Activated CD4-positive, CD25-positive, alpha-beta regulatory T cell treated with anti-CD3 and anti-CD28 coated beads, Interleukin-2, amount 50 U/mL, for 24 hours (primary cell): Measurements from ENCODE around the gene ASAH2.
A peak's percentile ranks its signal among the peaks of the same experiment; 100 is the strongest.
"Not testable (repeated sequence)": the region's sequence is repeated elsewhere in the genome, so short reads cannot be mapped to it uniquely, and the experiment has no call there.

Experiments used
- ATAC-seq, 2 donors: fragments of 150-1000 bp; cut with Tn5 transposase; one replicate each; pipeline ENCODE4 v1.10.0; 2021; ENCODE audit warnings: mild to moderate bottlenecking in 1 of 2, moderate library complexity in 1 of 2

Gene ASAH2

DNA sequence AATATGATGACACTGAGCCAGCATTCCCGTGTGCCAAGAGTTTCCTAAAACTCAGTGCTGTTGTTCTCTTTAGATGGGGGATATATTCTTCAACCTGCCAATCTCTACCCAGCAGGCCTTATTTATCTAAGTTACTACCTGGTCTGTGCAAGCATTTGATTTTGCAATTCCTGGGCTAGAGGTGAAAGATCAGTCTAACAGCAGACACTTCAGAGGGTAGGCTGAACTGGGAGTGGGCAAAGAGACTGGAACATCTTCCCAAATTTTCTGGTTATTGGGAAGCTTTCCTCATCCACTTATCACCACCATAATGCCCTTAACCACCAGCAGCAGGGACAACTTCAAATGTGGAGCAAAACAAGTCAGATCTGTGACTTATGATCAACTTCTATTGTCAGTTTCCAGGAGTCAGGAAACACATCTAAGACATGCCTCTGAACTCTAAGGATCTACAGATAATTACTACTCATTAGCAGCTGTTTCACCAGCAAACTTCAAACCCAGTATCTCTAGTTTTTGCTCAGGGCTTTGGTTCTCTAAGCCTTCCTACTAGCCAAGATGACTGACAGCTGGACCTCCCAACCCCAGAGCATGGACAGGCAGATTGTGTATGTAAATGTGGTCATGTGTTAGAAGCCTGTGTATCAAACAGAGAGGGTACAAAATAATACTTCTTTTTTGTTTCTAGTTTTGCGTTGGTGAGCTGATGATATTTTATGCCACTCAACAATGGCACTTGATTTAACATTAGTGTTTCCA, 1.0 kb downstream of the ASAH2 start:
- ATAC-seq: no peak

DNA sequence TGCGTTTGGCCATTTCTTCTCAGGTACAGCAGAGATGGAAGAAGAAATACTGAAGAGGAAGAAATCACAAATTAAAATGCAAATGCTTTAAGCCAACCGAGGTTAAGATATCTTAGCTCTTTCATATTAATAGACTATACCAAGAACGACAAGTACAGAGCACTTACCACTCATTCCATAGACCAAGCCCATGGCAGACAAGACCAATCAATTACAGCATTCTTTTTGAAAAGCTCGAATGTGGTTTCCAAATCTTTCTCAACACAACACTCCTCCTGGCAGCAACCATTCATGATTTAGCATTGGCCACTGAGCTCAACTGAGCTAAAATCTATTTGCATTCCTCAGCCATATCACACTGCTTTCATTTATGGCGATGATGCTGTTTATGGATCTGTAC, 2.7 kb downstream of the ASAH2 start:
- no peak for ATAC-seq

DNA sequence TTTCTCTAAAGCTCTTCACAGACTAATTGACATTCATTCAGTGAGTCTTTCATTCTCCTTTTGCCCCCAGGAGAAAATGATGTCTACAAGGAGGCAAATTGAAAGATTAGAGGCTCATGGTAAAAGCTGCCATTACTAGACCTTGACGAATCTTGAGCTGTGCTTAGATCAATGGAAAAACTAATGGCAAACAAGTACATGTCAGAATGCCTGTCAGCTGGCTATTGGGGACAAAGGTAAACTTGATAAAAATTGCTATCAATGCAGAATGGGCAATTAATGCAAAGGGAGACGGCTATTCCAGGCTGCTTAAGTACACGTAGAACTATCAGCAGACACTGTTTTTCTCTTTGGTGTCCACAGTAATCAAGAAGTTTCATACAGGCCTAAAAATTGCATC, 3.3 kb downstream of the ASAH2 start:
- no peak for ATAC-seq

DNA sequence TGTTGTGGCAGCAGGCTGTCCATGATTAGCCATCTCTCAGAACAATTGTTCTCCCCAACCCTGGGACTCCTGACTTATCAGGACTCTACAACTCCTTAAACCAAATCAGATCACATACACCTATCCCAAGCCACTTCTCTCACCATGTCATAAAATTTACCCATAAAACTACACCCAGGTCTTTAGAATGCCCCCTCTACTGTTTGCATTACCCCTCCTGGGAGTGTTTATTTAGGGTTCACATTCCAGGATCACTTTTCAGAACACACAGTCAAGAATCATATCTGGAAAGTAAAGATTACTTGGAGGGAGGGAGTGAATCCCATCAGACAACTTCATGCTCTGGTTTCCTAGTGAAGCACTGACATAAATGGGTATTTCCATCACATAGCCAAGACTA, 7.1 kb downstream of the ASAH2 start:
- no peak for ATAC-seq

DNA sequence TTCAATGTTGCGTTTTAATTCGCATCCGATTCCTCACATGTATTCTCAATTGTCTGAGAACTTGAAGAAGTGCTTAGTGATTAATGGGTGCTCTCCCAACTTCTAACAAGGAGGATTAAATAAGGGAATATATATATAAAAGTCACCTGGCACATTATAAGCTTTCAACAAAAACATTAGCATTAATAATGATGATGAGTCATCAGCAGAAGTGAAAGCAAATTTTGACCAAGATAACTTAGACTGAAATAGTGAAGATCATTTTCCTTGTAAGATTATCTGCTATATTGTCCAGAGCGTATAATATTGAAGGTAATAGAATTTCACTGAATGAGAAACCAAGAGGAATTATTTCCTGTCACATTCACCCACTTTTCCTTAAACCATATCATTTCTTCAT, 8.5 kb downstream of the ASAH2 start:
- no peak for ATAC-seq

DNA sequence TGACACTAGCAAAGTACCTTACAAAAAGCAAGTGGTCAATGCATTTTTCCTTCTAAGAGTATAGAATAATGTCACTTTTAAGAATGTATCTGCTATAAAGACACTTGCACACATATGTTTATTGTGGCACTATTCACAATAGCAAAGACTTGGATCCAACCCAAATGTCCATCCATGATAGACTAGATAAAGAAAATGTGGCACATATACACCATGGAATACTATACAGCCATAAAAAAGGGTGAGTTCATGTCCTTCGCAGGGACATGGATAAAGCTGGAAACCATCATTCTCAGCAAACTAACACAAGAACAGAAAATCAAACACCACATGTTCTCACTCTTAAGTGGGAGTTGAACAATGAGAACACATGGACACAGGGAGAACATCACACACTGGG, 9.8 kb downstream of the ASAH2 start:
- ATAC-seq: not testable (repeated sequence)

DNA sequence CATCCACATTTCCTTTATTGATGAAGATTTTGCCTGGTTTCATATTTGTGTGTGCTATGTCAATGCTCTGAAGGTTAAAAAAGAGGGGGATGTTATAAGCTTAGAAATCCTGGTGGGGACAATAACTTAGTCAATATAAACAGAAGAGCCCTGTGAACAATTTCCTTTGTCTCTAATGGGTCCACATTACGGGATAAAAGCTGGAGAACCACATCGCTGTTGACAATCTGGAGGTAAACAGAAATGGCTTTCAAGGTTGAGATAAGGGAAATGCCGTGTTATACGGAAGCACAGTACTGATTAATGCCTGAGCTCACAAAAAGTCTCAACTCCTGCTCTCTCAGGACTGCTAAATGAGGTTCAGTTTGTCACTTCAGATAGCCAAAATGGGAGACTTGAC, 16.8 kb downstream of the ASAH2 start:
- no peak for ATAC-seq

DNA sequence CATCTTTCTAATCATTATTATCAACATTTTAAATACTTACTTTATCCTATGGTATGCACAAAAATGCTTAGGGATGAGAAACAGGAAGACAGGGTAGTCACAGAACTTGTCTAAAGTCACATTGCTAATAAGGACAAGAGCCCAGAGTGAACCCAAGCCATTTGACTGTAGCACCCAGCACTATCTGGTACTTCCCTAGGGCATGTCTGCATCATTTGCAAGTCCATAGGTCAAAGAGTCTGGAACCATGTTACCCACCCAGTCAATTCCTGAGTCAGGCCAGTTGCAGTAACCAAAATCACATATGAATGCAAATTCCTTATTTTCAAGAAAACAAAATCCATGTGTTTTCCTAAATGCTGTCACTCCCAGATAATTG, 19.1 kb downstream of the ASAH2 start:
- ATAC-seq: no peak

DNA sequence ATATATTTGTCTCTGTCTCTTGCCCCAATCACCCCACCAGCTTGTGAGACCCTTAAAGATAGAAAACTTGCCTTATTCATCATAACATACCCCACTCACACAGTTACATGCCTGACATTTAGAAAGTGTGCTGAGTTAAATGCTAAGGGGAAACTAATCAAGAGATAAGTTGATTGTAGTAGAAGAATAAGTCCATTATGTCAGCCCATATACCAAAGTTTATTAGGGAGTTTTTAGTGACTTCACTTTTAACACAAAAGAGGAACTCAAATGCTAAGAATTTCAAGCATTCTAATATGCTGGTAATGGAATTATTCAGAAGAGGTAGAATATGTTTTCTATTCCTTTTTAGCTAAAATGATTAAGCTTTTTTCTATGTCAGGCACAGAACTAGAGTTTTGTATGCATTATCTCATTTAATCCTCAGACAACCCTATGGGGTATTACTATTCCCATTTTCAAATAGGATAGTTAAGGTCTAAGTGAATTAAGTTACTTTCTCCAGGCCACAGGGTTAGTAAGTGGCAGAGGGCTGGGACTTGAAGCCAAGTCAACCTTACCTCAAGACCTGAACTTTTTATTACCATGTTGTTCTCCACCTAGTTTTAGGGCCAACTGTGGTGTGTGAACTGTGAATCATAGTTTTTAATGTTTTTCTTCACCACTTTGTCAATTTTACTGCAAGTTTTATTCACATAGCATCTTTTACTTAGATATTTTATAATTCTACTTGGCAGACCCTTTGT, 19.6 kb downstream of the ASAH2 start:
- ATAC-seq: no peak

DNA sequence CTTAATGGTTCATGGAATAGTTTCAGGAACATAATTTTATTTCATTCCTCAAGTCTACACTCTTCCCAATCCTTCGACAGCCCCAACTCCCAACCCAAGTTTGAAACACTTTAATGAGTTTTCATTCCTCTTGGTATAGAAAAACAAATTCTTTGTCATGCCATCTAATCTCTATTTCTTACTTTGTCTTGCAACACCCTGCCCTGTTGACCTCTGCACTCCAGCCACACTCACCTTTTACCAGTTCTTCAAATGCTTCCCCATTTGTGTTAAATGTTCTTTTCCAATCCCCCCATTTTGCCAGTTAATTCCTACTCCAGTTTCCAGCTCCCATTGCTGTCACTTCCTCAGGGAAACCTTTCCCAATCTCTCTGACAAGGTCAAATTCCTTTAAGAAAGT, 21.9 kb downstream of the ASAH2 start:
- no peak for ATAC-seq

DNA sequence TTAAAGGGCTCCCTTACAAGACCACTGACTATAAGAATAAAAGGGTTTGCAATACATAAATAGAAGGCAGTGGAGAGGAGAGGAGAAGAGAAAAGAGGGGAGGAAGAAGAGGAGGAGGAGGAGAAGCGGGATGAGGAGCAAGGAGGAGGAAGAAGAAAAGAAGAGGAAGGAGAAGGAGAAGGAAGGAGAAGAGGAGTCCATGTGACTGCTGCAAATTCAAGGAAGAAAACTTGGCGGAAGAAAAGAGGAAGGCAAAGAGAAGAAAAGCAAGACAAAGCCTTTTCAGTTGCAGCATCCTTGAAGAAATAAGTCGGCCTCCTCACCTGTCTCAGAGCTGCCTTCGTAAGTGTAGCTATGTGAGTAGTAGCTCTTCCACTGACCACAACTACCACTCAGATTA, 22.6 kb downstream of the ASAH2 start:
- no peak for ATAC-seq

DNA sequence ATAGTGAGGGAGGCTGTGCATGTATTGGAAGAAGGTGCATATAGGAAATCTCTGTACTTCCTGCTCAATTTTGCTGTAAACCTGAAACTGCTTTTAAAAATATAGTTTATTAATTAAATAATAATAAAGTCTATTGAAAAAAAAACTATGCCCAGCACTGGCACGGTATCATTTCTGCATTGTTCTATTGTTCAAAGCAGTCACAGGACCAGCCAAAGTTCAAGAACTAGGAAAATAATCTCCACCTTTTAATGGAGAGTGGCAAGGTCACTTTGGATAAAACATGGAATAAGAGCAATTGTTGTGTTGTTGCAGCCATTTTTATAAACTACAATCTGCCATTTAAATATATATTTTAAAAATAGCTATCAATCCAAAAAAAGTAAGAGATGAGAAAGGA, 24.7 kb downstream of the ASAH2 start:
- ATAC-seq: no peak

DNA sequence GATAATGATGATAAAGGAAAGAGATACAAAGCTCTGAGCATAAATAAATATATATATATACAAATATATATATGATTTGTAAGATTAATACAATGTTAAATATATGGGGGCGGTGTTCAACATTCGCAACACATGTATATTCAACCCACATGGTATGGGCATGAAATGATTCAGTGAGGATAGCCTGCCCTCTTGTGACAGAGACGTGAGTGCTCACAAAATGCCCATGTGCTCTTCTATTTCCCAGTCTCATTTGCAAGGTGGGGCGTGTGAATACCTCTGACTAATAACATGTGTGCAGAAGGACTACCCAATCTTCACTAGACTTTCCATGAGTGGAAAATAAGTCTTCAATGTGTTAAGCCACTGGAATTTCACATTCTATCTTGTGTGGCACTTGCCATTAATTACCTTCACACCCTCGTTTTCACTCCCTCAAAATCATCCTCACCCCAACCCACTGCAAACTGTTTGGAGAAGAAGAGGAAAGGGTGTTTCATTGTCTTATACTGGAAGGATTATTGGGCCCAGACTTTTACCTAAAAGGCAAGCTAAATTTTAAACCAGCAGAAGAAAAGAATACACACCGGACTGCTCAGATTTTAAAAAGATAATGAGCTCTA, 26.9 kb downstream of the ASAH2 start:
- ATAC-seq: peak; percentile 85 to 86

DNA sequence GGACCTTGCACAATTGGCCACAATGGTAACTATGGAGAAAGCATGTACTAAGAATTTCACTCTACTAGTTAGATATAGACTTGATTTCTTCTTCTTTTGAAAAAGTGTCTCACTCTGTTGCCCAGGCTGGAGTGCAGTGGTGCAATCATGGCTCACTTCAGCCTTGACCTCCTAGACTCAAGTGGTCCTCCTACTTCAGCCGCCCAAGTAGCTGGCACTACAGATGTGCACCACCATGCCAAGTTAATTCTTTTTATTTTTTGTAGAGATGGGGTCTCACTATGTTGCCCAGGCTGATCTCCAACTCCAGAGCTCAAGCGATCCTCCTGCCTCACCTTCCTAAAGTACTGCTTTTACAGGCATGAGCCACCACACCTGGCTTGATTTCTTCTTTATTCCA, 29.1 kb downstream of the ASAH2 start:
- ATAC-seq: no peak

DNA sequence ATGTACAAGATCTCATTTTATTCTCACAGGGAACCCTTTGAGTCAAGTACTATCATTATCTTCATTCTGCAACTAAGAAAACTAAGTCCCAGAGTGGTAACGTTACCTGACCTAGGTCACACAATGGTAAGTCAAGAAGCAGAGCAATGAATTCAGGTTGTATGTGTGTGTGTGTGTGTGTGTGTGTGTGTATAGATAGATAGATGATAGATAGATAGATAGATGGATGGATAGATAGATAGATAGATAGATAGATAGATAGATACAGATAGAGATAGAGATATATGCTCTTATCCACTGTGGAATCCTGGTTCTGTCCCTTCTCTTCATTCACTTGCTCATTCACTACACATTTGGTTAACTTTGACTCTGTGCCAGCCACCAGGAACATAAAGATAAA, 29.8 kb downstream of the ASAH2 start:
- ATAC-seq: no peak

DNA sequence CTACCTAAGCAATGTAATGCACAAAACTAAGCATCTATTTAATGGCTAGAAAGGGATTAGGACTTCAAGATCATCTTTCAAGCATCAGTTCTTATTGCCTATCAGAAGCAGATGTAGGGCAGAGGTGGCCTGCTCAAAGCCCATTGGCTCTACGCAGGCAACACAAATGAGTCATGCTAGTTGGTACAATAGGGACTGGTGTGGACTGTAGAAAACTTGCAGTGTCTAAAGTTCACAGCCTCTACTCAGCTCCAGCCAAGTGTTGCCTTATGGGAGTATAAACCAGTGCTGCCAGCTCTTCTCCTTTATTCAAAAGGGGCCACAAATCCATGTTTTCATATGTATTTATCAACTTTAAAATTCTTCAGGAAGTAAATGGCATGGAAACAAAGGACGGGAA, 31.7 kb downstream of the ASAH2 start:
- no peak for ATAC-seq

DNA sequence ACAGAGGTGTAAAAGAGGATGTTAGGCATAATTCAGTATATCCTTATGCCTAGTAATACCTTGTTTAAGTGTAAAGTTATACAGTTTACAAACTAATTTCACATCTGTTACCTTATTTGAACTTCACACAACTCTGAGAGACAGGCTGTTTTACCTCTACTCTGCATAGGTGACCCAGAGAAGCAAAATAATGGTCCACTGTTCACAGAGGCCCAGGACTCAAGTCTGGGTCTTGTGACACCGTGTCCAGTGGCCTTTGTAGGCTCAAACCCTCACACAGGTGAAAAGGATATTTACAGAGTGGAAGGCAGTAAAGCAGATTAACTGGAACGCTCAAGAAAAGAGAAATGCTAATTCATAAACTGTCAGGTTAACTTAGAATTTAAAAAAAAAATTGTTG, 32.1 kb downstream of the ASAH2 start:
- ATAC-seq: no peak

DNA sequence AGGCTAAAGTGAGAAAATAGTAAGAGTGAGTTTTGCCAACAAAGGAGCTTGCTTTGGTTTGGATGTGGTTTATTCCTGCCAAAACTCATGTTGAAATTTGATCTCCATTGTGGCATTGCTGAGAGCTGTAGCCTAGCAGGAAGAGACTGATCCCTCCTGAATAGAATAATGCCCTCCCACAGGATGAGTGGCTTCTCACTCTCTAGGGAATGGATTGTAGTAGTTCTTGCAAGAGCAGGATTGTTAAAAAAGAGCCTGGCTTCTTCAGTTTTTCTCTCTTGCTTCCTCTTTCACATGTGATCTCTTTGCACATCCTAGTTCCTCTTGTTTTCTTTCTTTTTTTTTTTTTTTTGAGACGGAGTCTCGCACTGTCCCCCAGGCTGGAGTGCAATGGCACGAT, 34.4 kb downstream of the ASAH2 start:
- no peak for ATAC-seq

DNA sequence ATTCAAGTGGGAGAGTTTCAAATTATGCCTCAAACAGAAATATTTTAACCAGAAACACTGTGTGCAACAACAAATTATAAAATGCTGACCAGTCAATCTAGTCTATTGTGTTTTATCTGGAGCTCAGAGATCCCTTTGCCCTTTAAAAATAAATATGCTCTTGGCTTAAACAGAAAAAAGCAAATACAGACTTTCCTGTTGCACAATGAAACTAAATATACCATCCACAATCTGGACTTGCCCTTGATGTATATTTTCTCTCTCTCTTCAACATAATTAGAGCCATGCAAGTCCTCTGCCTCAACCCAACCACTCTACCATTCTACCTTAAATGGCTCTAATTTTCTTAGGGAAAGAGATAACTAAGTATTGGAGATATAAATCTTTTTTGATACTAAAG, 34.9 kb downstream of the ASAH2 start:
- ATAC-seq: no peak

DNA sequence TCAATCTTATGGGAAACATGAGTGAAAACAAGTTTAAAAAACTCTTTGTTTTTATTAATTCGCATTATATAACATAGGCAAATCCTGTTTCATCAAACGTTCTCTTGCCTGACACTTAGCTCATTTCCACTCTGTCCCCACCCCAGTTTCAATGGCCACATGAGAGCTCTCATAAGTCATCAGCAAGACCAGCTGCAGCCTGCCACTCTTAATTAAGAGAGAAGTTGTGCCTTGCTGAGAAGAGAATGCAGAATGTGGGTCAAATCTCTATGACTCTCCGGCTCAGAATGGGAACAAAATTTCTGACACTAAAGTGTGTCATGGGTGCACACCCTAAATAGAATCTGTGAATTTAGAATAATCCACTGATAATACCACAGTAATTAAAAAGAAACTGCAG, 39.6 kb downstream of the ASAH2 start:
- ATAC-seq: no peak

DNA sequence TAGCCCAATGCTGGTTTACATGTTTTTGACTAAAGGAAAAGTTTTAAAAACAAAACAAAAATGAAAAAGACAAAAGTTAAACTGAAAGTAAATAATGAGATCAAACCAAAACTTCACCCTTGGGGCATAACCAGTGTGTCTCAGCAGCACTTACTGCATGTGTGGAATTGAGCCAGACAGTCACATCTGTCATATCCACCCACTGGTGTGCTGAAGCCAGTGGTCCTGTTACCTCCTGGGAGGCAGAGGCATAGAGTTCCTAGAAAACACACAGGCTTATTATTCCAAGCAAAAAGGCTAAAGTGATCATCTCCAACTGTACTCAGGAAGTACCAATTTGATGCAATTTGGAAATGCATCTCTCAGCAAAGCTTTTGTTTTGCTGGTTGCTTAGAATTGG, 40.4 kb downstream of the ASAH2 start:
- ATAC-seq: no peak
